DOHH2 (cell line): ENCODE results near the gene CHMP4A.

Source experiments
- EZH2phosphoT487 ChIP-seq: fragments of 200-600 bp; sonication (generic); IDR thresholded peaks from 2 replicates; pipeline ENCODE4 v1.6.1; 2017; ENCODE audit warnings: borderline replicate concordance, mild to moderate bottlenecking, antibody characterized with exemption, low read length, moderate library complexity, mixed read lengths
- TF ChIP-seq, protein P1 (sequence below): fragments of 200-600 bp; sonication (generic); IDR thresholded peaks from one replicate; pipeline ENCODE4 v1.5.1; 2014; ENCODE audit warnings: antibody characterized with exemption, mild to moderate bottlenecking, low read depth, low read length; ENCODE audit not compliant: poor library complexity, severe bottlenecking

- no peak for TF ChIP-seq EZH2phosphoT487
- TF ChIP-seq, protein P1, sequence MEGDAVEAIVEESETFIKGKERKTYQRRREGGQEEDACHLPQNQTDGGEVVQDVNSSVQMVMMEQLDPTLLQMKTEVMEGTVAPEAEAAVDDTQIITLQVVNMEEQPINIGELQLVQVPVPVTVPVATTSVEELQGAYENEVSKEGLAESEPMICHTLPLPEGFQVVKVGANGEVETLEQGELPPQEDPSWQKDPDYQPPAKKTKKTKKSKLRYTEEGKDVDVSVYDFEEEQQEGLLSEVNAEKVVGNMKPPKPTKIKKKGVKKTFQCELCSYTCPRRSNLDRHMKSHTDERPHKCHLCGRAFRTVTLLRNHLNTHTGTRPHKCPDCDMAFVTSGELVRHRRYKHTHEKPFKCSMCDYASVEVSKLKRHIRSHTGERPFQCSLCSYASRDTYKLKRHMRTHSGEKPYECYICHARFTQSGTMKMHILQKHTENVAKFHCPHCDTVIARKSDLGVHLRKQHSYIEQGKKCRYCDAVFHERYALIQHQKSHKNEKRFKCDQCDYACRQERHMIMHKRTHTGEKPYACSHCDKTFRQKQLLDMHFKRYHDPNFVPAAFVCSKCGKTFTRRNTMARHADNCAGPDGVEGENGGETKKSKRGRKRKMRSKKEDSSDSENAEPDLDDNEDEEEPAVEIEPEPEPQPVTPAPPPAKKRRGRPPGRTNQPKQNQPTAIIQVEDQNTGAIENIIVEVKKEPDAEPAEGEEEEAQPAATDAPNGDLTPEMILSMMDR, result no peak
These were observed 46.2 kb upstream of the CHMP4A start for GRCh38 chr14:24259282-24260025.
